ENCODE results near the gene NEDD4L. TPM values are rescaled to one million over a fixed set of nuclear protein-coding genes. Genes with fewer than 3 reads are reported as not detected.

NEDD4L gene
- polyA plus RNA-seq, 1 of the 3 experiments (the other 2 are of a cell fraction) = 13.2 TPM

DNA sequence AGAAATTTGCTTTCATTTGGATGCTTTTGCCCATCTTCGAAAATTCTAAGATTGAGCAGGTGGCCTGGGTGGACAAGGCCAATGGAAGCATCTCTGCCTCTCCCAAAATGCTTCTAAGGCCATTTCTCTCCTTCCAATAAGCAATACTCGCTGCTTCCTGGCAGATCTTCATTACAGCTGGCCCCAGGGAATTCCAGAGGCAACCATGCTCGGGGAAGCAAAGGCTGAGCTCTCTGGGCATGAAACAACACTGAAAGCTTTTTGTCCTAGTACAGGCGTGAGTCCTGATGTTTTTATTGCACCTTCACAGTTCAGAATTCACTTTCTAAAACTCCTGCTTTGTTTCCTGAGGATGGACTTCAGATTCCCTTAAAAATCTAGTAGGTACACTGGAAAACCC is 11.8 kb upstream of the NEDD4L start (continued):
- no peak for TF ChIP-seq RFX5 (IDR thresholded peaks at IDR 0.05; ENCODE audit: low read length)
- TF ChIP-seq, protein P1, sequence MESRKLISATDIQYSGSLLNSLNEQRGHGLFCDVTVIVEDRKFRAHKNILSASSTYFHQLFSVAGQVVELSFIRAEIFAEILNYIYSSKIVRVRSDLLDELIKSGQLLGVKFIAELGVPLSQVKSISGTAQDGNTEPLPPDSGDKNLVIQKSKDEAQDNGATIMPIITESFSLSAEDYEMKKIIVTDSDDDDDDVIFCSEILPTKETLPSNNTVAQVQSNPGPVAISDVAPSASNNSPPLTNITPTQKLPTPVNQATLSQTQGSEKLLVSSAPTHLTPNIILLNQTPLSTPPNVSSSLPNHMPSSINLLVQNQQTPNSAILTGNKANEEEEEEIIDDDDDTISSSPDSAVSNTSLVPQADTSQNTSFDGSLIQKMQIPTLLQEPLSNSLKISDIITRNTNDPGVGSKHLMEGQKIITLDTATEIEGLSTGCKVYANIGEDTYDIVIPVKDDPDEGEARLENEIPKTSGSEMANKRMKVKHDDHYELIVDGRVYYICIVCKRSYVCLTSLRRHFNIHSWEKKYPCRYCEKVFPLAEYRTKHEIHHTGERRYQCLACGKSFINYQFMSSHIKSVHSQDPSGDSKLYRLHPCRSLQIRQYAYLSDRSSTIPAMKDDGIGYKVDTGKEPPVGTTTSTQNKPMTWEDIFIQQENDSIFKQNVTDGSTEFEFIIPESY (IDR thresholded peaks at IDR 0.05; ENCODE audit: borderline replicate concordance, low read depth) = no peak
- no peak for TF ChIP-seq JUND (IDR thresholded peaks at IDR 0.05)

GRCh38 chr18:58033216-58033615 is 10.8 kb upstream of the NEDD4L start:
- Histone ChIP-seq H3K9me3 (no peaks in the 10 kb centered on the region), H3K4me1 (ENCODE audit: control insufficient read depth in 1 of 2, insufficient read depth in 2 of 2, low read depth in 1 of 2, low read length in 1 of 2) (peaks cover 0 to 2% of the 10 kb centered on the region in 2 experiments; a peak in 1 of 4 replicates), H3K4me3 (ENCODE audit: low read depth in 2 of 2, low read length in 1 of 2) (no peak overlapping the region), H2AFZ (ENCODE audit: low read depth) (no peak overlapping the region), H3K27me3 (ENCODE audit: insufficient read depth) (peaks cover 11% of the 10 kb centered on the region; the same call in 1 of the 2 replicates), H3K4me2 (no peak overlapping the region), H3K79me2 (ENCODE audit: insufficient read depth) (no peaks in the 10 kb centered on the region), H3K27ac (ENCODE audit: low read depth in 2 of 2, low read length in 1 of 2) (no peak overlapping the region), H3K36me3 (replicated peaks in 1 of 2; ENCODE audit: control insufficient read depth in 1 of 2, insufficient read depth in 2 of 2, low read length in 1 of 2) (no peaks in the 10 kb centered on the region), H4K20me1 (ENCODE audit: insufficient read depth) (no peaks in the 10 kb centered on the region), H3K9ac (no peak overlapping the region), H3F3A (replicated peaks; ENCODE audit: insufficient read depth) (no peaks in the 10 kb centered on the region), H3K9me2 (no peaks in the 10 kb centered on the region)
- WGBS (ENCODE audit: low lambda C conversion rate) = 56% methylated on average over 3 of the region's 3 CpGs
- ChIA-PET CTCF (interaction anchor here (1.2 to 1.7 kb wide), 3 partner anchors 10 to 152 kb away, joined by 3 to 6 read pairs (median 5); partner anchors contain the start of gene NEDD4L), POLR2A (no interaction called here)
- DNase-seq = no peak
- TF ChIP-seq, protein P2, sequence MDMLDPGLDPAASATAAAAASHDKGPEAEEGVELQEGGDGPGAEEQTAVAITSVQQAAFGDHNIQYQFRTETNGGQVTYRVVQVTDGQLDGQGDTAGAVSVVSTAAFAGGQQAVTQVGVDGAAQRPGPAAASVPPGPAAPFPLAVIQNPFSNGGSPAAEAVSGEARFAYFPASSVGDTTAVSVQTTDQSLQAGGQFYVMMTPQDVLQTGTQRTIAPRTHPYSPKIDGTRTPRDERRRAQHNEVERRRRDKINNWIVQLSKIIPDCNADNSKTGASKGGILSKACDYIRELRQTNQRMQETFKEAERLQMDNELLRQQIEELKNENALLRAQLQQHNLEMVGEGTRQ (IDR thresholded peaks at IDR 0.05; ENCODE audit: borderline replicate concordance, low read depth, low read length) = no peak
- no peak for TF ChIP-seq CHD2 (IDR thresholded peaks at IDR 0.05; ENCODE audit: low read length, partially characterized antibody)
- TF ChIP-seq, protein P3, sequence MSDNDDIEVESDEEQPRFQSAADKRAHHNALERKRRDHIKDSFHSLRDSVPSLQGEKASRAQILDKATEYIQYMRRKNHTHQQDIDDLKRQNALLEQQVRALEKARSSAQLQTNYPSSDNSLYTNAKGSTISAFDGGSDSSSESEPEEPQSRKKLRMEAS (IDR thresholded peaks at IDR 0.05; ENCODE audit: low read depth) = no peak

- no peak overlapping the region for H3K27ac ChIP-seq (ENCODE audit: low read depth in 2 of 2, low read length in 1 of 2)
- WGBS (ENCODE audit: low lambda C conversion rate) = 70% methylated on average over 2 of the region's 2 CpGs
- no peak for TF ChIP-seq EP300 (IDR thresholded peaks at IDR 0.05; ENCODE audit: borderline replicate concordance in 1 of 2, low read depth in 1 of 2, low read length in 1 of 2)
- no peak for TF ChIP-seq SMC3 (IDR thresholded peaks at IDR 0.05; ENCODE audit: low read depth, low read length)
- TF ChIP-seq, protein P2 (IDR thresholded peaks at IDR 0.05; ENCODE audit: borderline replicate concordance, low read depth, low read length) = no peak
- no peak for TF ChIP-seq CHD2 (IDR thresholded peaks at IDR 0.05; ENCODE audit: low read length, partially characterized antibody)
- no peak for TF ChIP-seq NFIC (IDR thresholded peaks at IDR 0.05; ENCODE audit: borderline replicate concordance)
- TF ChIP-seq, protein P4, sequence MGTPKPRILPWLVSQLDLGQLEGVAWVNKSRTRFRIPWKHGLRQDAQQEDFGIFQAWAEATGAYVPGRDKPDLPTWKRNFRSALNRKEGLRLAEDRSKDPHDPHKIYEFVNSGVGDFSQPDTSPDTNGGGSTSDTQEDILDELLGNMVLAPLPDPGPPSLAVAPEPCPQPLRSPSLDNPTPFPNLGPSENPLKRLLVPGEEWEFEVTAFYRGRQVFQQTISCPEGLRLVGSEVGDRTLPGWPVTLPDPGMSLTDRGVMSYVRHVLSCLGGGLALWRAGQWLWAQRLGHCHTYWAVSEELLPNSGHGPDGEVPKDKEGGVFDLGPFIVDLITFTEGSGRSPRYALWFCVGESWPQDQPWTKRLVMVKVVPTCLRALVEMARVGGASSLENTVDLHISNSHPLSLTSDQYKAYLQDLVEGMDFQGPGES (IDR thresholded peaks at IDR 0.05; ENCODE audit: low read depth, low read length) = no peak
- TF ChIP-seq GABPA (IDR thresholded peaks at IDR 0.05; ENCODE audit: low read depth) = no peak
- no peak for TF ChIP-seq MEF2A (IDR thresholded peaks at IDR 0.05; ENCODE audit: borderline replicate concordance, low read depth)
- no peak for TF ChIP-seq SIN3A (IDR thresholded peaks at IDR 0.05; ENCODE audit: borderline replicate concordance, low read depth, low read length)
- no peak for TF ChIP-seq EZH2phosphoT487 (IDR thresholded peaks at IDR 0.05; ENCODE audit: borderline replicate concordance, low read depth)
- TF ChIP-seq TEAD4 (IDR thresholded peaks at IDR 0.05; ENCODE audit: borderline replicate concordance, insufficient read depth) = no peak
- no peak for TF ChIP-seq POLR2AphosphoS5 (IDR thresholded peaks at IDR 0.05; ENCODE audit: low read depth, low read length)
- TF ChIP-seq FOSL2 (IDR thresholded peaks at IDR 0.05; ENCODE audit: borderline replicate concordance, low read depth) = no peak
- TF ChIP-seq JUND (IDR thresholded peaks at IDR 0.05) = no peak
- TF ChIP-seq RFX5 (IDR thresholded peaks at IDR 0.05; ENCODE audit: low read length) = no peak
- no peak for TF ChIP-seq TAF1 (IDR thresholded peaks at IDR 0.05; ENCODE audit: borderline replicate concordance, low read depth, low read length)
- no peak for TF ChIP-seq RXRA (IDR thresholded peaks at IDR 0.05; ENCODE audit: borderline replicate concordance, low read depth)
- TF ChIP-seq YY1 (IDR thresholded peaks at IDR 0.05; ENCODE audit: low read depth) = no peak
- H3F3A ChIP-seq (replicated peaks; ENCODE audit: insufficient read depth) = no peaks in the 10 kb centered on the region
- ChIA-PET POLR2A (no interaction called here), CTCF (interaction anchor here (1.2 kb wide), 1 partner anchor 9 kb away, joined by 3 read pairs; the partner anchor contains the start of gene NEDD4L)
- no peaks in the 10 kb centered on the region for H3K9me2 ChIP-seq
- H2AFZ ChIP-seq (ENCODE audit: low read depth) = 0 out of 2 replicates have a peak overlapping the region, but pooled peaks have one; percentile 22
- DNase-seq = no peak
- no peaks in the 10 kb centered on the region for H3K9me3 ChIP-seq
- H3K4me3 ChIP-seq (ENCODE audit: low read depth in 2 of 2, low read length in 1 of 2) = no peak overlapping the region
- peaks cover 0 to 2% of the 10 kb centered on the region in 2 experiments; a peak in 1 of 4 replicates for H3K4me1 ChIP-seq (ENCODE audit: control insufficient read depth in 1 of 2, insufficient read depth in 2 of 2, low read depth in 1 of 2, low read length in 1 of 2)
- H4K20me1 ChIP-seq (ENCODE audit: insufficient read depth) = no peaks in the 10 kb centered on the region
- H3K4me2 ChIP-seq = no peak overlapping the region
- H3K27me3 ChIP-seq (ENCODE audit: insufficient read depth) = peaks cover 11% of the 10 kb centered on the region; the same call in 1 of the 2 replicates
- H3K9ac ChIP-seq = no peak overlapping the region
- no peaks in the 10 kb centered on the region for H3K79me2 ChIP-seq (ENCODE audit: insufficient read depth)
- no peaks in the 10 kb centered on the region for H3K36me3 ChIP-seq (replicated peaks in 1 of 2; ENCODE audit: control insufficient read depth in 1 of 2, insufficient read depth in 2 of 2, low read length in 1 of 2)
Observed at GRCh38 chr18:58034370-58034769, 9.7 kb upstream of the NEDD4L start.

Data from SK-N-SH (cell line).